Left ventricle myocardium superior (tissue), 1 donor: ENCODE data around the gene MFSD6. TPM values are rescaled to one million over a fixed set of nuclear protein-coding genes. Genes with fewer than 3 reads are reported as not detected.
"Not testable (repeated sequence)": the region's sequence is repeated elsewhere in the genome, so short reads cannot be mapped to it uniquely, and the experiment has no call there.

Experiments used
- ATAC-seq: fragments of 200-7000 bp; cut with Tn5 transposase; one replicate; pipeline ENCODE4 v1.9.1; 2020; ENCODE audit warnings: mild to moderate bottlenecking, moderate library complexity
- DNase-seq: peaks from one replicate; pipeline ENCODE4 v3.0.0-alpha.2; 2020
- intact Hi-C: fragments of 100-400 bp; cut with micrococcal nuclease; formaldehyde crosslinking; loops from one replicate; pipeline ENCODE4 v1.11.0; 2022
- long read RNA-seq: library from polyadenylated mRNA; unstranded; transcript quantifications from one replicate; pipeline ENCODE4 v2.0.0, GENCODE V29; 2021
- total RNA-seq: library from RNA; stranded (reverse); fragmentation: NEBNext Ultra II Directional; extraction: Animal tissue kit (Norgen Biotek cat#: 25700); gene quantifications from one replicate; pipeline ENCODE4 v1.2.1, GENCODE V29; 2021
- donor health status: DM: no; HTN: yes; CAD: no; lungs with severe emphysema.

The MFSD6 gene
- total RNA-seq: 24.4 TPM
- long read RNA-seq, full-length matches to known transcripts: 13 of 33 reads
- long read RNA-seq, partial matches to known transcripts: 1 of 33 reads
- long read RNA-seq, other reads (novel, unspliced or antisense): 19 of 33 reads

GRCh38 chr2:190407662-190408537 is at the start of gene MFSD6:
Gene MFSD6, plus strand, starts transcription at chr2:190408355. Its CDS starts 27,675 bp downstream, at chr2:190436030.
- ATAC-seq (peak; percentile 89), DNase-seq (peak; percentile 72)
- intact Hi-C loops: no loop called here

DNA sequence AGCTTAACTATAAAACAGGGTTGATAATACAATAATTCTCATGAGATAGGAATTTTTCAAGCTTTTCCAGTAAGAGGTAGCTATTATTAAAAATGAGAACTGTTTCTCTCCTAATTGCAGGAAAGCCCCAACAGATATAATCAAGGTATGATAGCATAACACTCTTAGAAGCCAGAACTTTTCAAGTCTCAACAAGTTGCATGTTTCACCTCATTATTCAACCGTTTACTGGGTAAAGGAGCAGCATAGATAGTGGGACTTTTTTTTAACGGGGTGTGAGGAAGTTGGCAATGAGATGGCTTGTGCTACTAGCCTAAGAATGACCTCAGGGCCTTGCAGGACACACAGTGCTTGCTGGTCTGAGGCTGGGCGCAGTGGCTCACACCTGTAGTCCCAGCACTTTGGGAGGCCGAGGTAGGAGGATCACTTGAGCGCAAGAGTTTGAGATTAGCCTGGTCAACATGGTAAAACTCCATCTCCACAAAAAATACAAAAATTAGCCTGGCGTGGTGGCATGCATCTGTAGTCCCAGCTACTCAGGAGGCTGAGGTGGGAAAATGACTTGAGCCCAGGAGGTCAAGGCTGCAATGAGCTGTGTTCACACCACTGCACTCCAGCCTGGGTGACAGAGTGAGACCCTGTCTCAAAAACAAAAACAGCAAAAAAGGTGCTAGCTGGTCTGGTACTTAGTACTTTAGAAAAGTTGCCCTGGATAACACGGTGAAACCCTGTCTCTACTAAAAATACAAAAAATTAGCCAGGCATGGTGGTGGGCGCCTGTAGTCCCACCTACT is 49.3 kb upstream of the MFSD6 start:
- intact Hi-C loops, ATAC-seq, DNase-seq: not testable (repeated sequence)

DNA sequence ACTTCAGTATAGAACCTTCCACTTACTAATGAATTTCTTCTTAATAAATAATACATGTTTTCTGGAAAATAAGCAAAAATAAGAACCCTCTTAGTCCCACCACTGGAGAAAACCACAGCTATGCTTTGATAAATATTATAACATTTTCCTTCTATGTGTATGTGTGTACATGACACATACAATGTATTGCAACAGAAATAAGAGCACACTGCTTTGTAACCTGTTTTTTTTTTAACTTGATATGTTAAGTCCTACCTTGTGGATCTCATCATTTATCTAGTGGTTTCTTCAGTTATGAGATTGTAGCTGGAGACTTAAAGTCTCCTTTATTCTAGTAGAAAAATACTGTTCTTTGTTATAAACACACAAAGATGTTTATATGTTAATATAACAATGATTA is 47.6 kb upstream of the MFSD6 start:
- intact Hi-C loops: no loop called here
- no peak for DNase-seq
- ATAC-seq: no peak

DNA sequence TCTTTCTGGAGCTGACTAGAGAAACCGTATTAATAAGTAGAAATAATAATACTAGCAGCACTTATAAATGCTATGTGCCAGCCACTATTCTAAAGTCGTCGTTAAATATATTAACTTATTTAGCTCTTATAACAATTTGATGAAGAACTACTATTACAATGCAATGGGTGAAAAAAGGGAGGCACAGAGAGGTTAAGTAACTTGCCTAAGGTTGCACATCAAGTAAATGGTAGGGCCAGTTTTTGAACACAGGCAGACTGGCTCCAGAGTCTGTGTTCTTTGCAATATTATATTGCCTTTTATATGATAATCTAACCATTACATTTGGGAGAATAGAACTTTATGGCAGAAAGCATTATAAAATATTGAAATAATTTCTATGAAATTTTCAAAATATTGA is 47.2 kb upstream of the MFSD6 start:
- intact Hi-C loops: no loop called here
- no peak for ATAC-seq
- DNase-seq: no peak

- ATAC-seq: no peak
- no peak for DNase-seq
- intact Hi-C loops: no loop called here
Measured at GRCh38 chr2:190361572-190361971, 46.6 kb upstream of the MFSD6 start.

DNA sequence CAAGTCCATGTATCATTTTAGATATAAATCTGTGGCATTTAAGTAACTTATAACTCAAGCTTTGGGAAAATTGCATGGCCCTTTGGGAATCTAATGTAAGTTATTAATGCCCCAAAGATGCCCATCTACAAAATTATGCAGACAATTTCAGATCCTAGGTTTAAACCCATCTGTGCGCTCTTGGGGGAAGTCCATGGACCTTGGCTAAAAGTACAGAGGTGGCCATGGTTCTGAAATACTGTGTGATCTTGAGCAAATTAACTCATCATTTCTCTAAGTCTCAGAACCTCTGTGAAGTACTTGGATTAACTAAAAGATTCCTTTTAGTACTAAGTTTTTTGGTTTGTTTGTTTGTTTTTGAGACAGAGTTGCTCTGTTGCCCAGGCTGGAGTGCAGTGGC is 45.3 kb upstream of the MFSD6 start:
- intact Hi-C loops: no loop called here
- DNase-seq (no peak), ATAC-seq (no peak)

DNA sequence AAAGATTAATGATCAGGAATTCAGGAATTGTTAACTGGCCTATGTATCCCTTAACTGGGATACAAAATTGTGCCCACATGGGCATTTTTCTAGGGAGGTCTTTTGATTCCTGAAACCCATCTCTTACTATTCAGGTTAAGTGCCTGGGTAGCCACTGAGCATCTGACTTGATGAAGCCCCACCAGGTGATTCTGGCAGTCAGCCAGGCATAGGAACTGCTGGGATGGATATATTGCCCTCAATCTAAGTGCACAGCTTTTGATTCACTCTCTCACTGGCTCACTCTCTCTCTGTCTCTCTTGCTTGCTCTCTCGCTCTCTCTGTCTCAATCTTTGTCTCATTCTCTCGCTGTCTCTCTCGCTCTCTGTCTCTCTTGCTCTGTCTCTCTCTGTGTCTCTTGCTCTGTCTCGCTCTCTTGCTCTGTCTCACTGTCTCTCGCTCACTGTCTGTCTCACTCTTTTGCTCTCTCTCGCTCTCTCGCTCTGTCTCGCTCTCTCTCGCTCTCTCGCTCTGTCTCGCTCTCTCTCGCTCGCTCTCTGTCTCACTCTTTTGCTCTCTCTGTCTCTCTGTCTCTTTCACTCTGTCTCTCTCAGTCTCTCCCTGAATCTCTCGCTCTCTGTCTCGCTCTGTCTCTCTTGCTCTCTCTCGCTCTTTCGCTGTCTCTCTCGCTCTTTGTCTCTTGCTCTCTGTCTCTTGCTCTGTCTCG is 42.5 kb upstream of the MFSD6 start:
- ATAC-seq: no peak
- intact Hi-C loops: no loop called here
- DNase-seq: no peak

- ATAC-seq: no peak
Measured at GRCh38 chr2:190366248-190366753, 41.9 kb upstream of the MFSD6 start.

GRCh38 chr2:190367091-190367490 is 41.1 kb upstream of the MFSD6 start:
- intact Hi-C loops: no loop called here
- DNase-seq: no peak
- no peak for ATAC-seq

More at GRCh38 chr2:190366248-190366753, 41.9 kb upstream of the MFSD6 start:
- intact Hi-C loops: no loop called here
- no peak for DNase-seq

DNA sequence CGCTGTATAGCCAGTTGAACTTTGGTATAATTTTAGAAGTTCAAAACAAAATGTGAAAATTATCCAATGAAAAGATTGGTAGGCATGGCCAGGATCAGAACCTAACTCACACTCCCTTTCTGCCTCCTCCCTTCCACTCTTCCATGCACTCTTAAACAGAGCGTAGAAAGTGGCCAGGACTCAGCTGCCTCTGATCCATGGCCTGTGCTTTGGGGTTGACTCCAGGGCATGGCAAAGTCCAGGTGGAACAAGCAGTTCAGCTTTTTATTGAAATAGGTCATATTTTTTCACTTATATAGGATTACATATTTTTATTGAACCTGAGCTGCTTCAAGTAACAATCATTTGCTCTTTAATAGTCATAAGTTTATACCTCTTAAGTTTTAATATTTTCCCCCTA is 38.5 kb upstream of the MFSD6 start:
- intact Hi-C loops: loop anchor here (10.0 kb wide), 1 partner anchor 285 kb away; no protein-coding TSS in a partner anchor
- DNase-seq (no peak), ATAC-seq (no peak)

DNA sequence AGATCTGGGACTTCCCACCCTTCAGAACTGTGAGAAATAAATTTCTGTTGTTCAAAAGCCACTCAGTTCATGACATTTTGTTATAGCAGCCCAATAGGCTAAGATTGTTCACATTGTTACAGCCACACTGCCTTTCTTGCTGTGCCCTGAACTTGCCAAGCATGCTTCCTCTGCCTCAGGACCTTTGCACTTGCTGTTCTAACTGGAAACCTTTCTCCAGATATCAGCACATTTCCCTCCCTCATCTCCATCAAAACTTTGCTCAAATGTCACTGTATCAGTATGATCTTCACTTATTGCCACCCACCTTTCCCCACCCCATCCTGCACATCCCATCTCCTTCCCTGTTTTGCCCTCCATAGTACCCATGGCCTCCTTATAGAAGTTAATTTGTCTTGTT is 32.1 kb upstream of the MFSD6 start:
- DNase-seq (no peak), ATAC-seq (no peak)
- intact Hi-C loops: loop anchor here (10.0 kb wide), 1 partner anchor 291 kb away; no protein-coding TSS in a partner anchor

DNA sequence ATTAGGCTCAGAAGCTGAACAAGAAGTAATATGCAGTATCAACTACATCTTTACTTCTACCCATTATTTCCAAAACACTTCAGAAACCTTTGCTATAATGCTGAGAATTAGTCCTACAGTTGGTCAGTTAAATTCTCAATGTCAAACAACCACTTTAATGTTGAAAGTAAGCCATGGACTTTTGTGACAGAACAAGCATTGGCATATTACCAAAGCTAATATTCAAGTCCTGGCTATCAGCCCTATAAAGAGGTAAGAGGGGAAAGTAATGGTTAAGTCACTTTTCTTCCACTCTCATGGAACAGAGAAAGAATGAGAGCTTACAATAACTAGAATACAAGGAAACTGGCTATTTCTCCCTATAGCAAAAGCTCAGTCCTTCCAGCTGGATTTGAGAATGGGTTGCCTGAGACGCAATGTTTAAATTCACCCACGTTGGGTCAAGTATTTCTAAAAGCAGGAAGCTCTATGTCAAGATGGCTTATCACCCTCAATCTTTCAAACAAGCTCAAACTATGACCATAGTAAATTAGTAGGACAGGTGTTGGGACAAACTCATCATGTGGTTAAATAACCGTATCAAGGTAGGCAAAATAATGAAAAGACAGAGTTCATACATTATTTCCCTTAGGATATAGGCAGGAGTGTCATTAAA is 31.4 kb upstream of the MFSD6 start:
- DNase-seq (no peak), ATAC-seq (no peak)
- intact Hi-C loops: loop anchor here (10.0 kb wide), 1 partner anchor 292 kb away; no protein-coding TSS in a partner anchor

GRCh38 chr2:190378880-190379237 is 29.3 kb upstream of the MFSD6 start:
- no peak for ATAC-seq
- DNase-seq: no peak
- intact Hi-C loops: loop anchor here (10.0 kb wide), 1 partner anchor 294 kb away; no protein-coding TSS in a partner anchor

DNA sequence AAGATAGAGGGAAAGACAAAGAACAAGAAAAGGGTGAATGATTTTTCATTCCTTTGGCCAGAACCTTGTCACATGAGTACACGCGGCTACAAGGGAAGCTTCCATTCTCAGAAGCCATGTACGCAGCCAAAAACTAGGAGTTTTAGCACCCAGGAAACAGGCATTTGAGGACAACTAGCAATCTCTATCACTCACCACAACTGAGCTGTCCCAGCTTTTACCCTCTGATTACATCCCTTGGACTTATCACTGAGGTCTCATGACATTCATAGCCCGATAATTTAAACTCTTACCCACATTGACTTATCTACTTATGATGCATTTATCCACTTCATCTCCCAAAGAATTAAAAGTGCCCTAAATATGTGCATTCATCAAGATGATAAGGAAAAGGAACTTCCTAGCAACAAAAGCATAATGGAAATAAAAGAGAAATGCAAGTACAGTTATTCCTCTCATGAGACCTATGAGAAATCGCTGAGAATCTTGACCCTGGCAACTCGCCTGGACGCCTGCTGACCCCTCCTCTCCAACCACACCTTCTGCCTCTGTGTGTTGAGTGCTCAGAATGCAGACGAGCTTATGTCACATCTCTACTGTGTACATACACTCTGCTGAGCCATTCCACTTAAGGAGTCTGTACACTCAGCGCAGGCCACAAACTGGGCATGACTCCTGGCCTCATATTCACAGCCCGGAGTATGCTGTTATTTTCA is 28.7 kb upstream of the MFSD6 start:
- intact Hi-C loops: loop anchor here (10.0 kb wide), 1 partner anchor 295 kb away; no protein-coding TSS in a partner anchor
- ATAC-seq: no peak
- DNase-seq: no peak

GRCh38 chr2:190380962-190381412 is 27.2 kb upstream of the MFSD6 start:
- intact Hi-C loops: loop anchor here (10.0 kb wide), 1 partner anchor 124 kb away; no protein-coding TSS in a partner anchor

DNA sequence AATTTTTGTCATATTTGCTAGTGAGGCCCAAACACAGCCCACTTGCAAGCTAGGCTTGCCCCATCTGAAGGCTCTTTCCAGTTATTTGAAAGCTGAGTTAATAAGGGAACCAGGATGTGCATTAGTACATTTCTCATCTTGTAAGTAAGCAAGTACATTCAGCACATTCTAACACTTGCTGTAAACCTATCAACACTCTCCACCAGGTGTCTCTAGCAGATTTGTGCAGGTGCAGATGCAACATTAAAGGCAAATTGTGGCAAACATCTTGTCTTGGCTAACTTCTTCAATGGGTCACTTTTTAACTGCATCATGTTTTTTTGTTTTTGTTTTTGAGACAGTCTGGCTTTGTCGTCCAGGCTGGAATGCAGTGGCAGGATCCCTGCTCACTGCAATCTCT is 25.3 kb upstream of the MFSD6 start:
- DNase-seq: no peak
- ATAC-seq: peak; percentile 64
- intact Hi-C loops: loop anchor here (10.0 kb wide), 1 partner anchor 122 kb away; no protein-coding TSS in a partner anchor

More at GRCh38 chr2:190380962-190381412, 27.2 kb upstream of the MFSD6 start:
- ATAC-seq: no peak
- DNase-seq: no peak

DNA sequence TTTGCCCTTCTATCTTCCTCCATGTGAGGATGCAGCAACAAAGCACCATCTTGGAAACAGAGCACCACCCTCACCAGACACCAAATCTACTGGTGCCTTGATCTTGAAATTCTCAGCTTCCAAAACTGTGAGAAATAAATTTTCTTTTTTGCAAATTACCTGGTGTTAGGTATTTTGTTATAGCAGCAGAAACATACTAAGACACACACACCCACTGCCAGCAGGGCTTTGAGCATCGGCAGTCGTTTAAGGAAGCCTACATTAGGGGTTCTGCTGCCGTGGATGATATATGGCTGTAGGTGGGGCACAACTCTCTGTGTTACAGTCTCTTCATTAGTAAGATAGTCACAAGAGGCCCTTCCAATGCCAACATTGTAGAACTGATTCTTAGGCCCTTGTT is 20.7 kb upstream of the MFSD6 start:
- ATAC-seq: no peak
- intact Hi-C loops: loop anchor here (10.0 kb wide), 1 partner anchor 117 kb away; no protein-coding TSS in a partner anchor
- DNase-seq: no peak

DNA sequence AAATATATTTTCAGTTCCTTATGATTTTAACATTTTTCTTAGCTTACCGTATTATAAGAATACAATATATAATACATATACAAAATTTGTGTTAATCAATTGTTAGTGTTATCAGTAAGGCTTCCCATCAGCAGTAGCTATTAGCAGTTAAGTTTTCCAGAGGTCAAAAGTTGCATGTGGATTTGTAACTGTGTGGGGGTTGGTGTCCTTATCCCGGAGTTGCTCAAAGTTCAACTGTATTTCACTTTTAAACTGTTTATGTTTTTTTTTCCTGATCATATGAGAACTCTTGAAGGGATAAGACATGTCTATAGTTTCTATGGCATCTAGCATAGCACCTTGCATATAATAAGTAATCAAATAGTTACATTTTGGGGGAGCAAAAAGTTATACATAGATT is 11.9 kb upstream of the MFSD6 start:
- ATAC-seq: no peak
- intact Hi-C loops: no loop called here
- no peak for DNase-seq
